PC-9 (cell line): Measurements from ENCODE around the gene ALK. TPM values are rescaled to one million over a fixed set of nuclear protein-coding genes. Genes with fewer than 3 reads are reported as not detected.

Experiments used
- BruUV-seq: library from RNA; stranded (reverse); fragments of 400-500 nt; replicated peaks from 2 replicates; lab custom pipeline; 2021; lab: Mats Ljungman, UMichigan
- CTCF ChIA-PET: fragments of 300-600 bp; sonication (Branson Sonifier 250); formaldehyde crosslinking; loops from one replicate; lab custom pipeline; 2022; ENCODE audit warnings: antibody characterized with exemption; lab: Charles Lee
- POLR2A ChIA-PET: fragments of 300-600 bp; sonication (Branson Sonifier 250); formaldehyde crosslinking; loops from one replicate; lab custom pipeline; 2022; ENCODE audit warnings: antibody characterized with exemption; ENCODE audit not compliant: unreplicated experiment; lab: Charles Lee
- DNase-seq, 2 experiments: peaks; one replicate each; pipeline versions ENCODE4 v3.0.0 to v3.0.0-alpha.2; 2015 to 2022; ENCODE audit warnings: mixed read lengths in 1 of 2
- H2AFZ ChIP-seq: fragments of 200-600 bp; sonication (generic); 2 replicates; pipeline ENCODE4 v1.8.1; 2017; ENCODE audit warnings: antibody characterized with exemption
- H3F3A ChIP-seq: fragments of 200-600 bp; sonication (generic); 2 replicates; pipeline ENCODE4 v1.8.1; 2017; ENCODE audit warnings: antibody characterized with exemption, mild to moderate bottlenecking, low read depth; ENCODE audit not compliant: insufficient read depth
- H3K27ac ChIP-seq: fragments of 200-600 bp; sonication (generic); 2 replicates; pipeline ENCODE4 v1.6.1; 2016; ENCODE audit warnings: mixed run types
- H3K27me3 ChIP-seq: fragments of 200-600 bp; sonication (generic); 2 replicates; pipeline ENCODE4 v1.6.1; 2016; ENCODE audit warnings: low read depth, mixed run types; ENCODE audit not compliant: insufficient read depth
- H3K36me3 ChIP-seq: fragments of 200-600 bp; sonication (generic); 2 replicates; pipeline ENCODE4 v1.6.1; 2016; ENCODE audit warnings: low read depth, mixed run types
- H3K4me1 ChIP-seq: fragments of 200-600 bp; sonication (generic); replicated peaks from 2 replicates; pipeline ENCODE4 v1.6.1; 2016; ENCODE audit warnings: mixed run types; ENCODE audit not compliant: insufficient read depth
- H3K4me2 ChIP-seq: fragments of 200-600 bp; sonication (generic); 2 replicates; pipeline ENCODE4 v1.6.1; 2017; ENCODE audit warnings: mixed run types
- H3K4me3 ChIP-seq: fragments of 200-600 bp; sonication (generic); 2 replicates; pipeline ENCODE4 v1.6.1; 2016; ENCODE audit warnings: mixed run types
- H3K79me2 ChIP-seq: fragments of 200-600 bp; sonication (generic); 2 replicates; pipeline ENCODE4 v1.6.1; 2017; ENCODE audit warnings: low read depth, mixed run types
- H3K9me2 ChIP-seq: fragments of 200-600 bp; sonication (generic); 2 replicates; pipeline ENCODE4 v1.8.1; 2017; ENCODE audit warnings: mild to moderate bottlenecking; ENCODE audit not compliant: insufficient read depth
- H3K9me3 ChIP-seq: fragments of 200-600 bp; sonication (generic); 2 replicates; pipeline ENCODE4 v1.8.1; 2016; ENCODE audit warnings: low read depth; ENCODE audit not compliant: insufficient read depth
- H4K20me1 ChIP-seq: fragments of 200-600 bp; sonication (generic); 2 replicates; pipeline ENCODE4 v1.8.1; 2017; ENCODE audit not compliant: insufficient read depth
- EZH2 ChIP-seq: fragments of 200-600 bp; sonication (generic); IDR thresholded peaks from 2 replicates; pipeline ENCODE4 v1.8.0; 2017; ENCODE audit warnings: antibody characterized with exemption, low read depth
- intact Hi-C: fragments of 100-400 bp; cut with micrococcal nuclease; formaldehyde crosslinking; loops from one replicate; pipeline ENCODE4 v1.10.0; 2022; ENCODE audit not compliant: unreplicated experiment
- total RNA-seq: library from RNA; stranded (reverse); gene quantifications from 2 replicates; pipeline ENCODE4 v1.2.3, GENCODE V29; 2021
- TF ChIP-seq, protein P1 (sequence below): fragments of 200-600 bp; sonication (generic); conservative IDR thresholded peaks from 2 replicates; pipeline ENCODE4 v1.6.1; 2017; ENCODE audit warnings: mixed run types, antibody characterized with exemption, mild to moderate bottlenecking, moderate library complexity

Gene ALK
- total RNA-seq, 1 experiment from 2014 or later, result not detected

GRCh38 chr2:29463181-29463900 lies 458.0 kb downstream of the ALK start:
- TF ChIP-seq, protein P1, sequence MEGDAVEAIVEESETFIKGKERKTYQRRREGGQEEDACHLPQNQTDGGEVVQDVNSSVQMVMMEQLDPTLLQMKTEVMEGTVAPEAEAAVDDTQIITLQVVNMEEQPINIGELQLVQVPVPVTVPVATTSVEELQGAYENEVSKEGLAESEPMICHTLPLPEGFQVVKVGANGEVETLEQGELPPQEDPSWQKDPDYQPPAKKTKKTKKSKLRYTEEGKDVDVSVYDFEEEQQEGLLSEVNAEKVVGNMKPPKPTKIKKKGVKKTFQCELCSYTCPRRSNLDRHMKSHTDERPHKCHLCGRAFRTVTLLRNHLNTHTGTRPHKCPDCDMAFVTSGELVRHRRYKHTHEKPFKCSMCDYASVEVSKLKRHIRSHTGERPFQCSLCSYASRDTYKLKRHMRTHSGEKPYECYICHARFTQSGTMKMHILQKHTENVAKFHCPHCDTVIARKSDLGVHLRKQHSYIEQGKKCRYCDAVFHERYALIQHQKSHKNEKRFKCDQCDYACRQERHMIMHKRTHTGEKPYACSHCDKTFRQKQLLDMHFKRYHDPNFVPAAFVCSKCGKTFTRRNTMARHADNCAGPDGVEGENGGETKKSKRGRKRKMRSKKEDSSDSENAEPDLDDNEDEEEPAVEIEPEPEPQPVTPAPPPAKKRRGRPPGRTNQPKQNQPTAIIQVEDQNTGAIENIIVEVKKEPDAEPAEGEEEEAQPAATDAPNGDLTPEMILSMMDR, result no peak
- TF ChIP-seq EZH2, result no peak
- Histone ChIP-seq H3K27ac (no peak overlapping the region), H4K20me1 (no peaks in the 10 kb centered on the region), H3K4me1 (no peaks in the 10 kb centered on the region), H3K9me2 (no peaks in the 10 kb centered on the region), H2AFZ (no peak overlapping the region), H3F3A (no peaks in the 10 kb centered on the region), H3K36me3 (no peaks in the 10 kb centered on the region), H3K27me3 (no peaks in the 10 kb centered on the region), H3K4me2 (no peak overlapping the region), H3K79me2 (no peaks in the 10 kb centered on the region), H3K4me3 (no peak overlapping the region), H3K9me3 (no peaks in the 10 kb centered on the region)
- CTCF ChIA-PET, result no interaction called here
- POLR2A ChIA-PET, result no interaction called here
- intact Hi-C loops, result no loop called here
- no TSS peak for BruUV-seq
- DNase-seq, result no peak

- intact Hi-C loops, result no loop called here
- CTCF ChIA-PET, result no interaction called here
- H3K36me3 ChIP-seq, result no peaks in the 10 kb centered on the region
- H4K20me1 ChIP-seq, result no peaks in the 10 kb centered on the region
- no peaks in the 10 kb centered on the region for H3K4me1 ChIP-seq
- H3K27me3 ChIP-seq, result 0 out of 2 replicates have a peak, but pooled peaks cover 2% of the 10 kb centered on the region
- no peak overlapping the region for H3K27ac ChIP-seq
- no peaks in the 10 kb centered on the region for H3K9me2 ChIP-seq
- H3F3A ChIP-seq, result no peaks in the 10 kb centered on the region
- POLR2A ChIA-PET, result no interaction called here
- DNase-seq, result no peak
- no peak overlapping the region for H3K4me3 ChIP-seq
- TF ChIP-seq EZH2, result no peak
- TF ChIP-seq, protein P1, result no peak
- H3K4me2 ChIP-seq, result no peak overlapping the region
- no peaks in the 10 kb centered on the region for H3K79me2 ChIP-seq
- no TSS peak for BruUV-seq
- no peaks in the 10 kb centered on the region for H3K9me3 ChIP-seq
- no peak overlapping the region for H2AFZ ChIP-seq
These were observed 459.1 kb downstream of the ALK start for GRCh38 chr2:29462293-29462692.

- Histone ChIP-seq H3F3A (no peaks in the 10 kb centered on the region), H3K9me3 (no peaks in the 10 kb centered on the region), H2AFZ (no peak overlapping the region), H4K20me1 (no peaks in the 10 kb centered on the region), H3K4me2 (no peak overlapping the region), H3K27me3 (0 out of 2 replicates have a peak, but pooled peaks cover 9% of the 10 kb centered on the region), H3K79me2 (no peaks in the 10 kb centered on the region), H3K36me3 (no peaks in the 10 kb centered on the region), H3K4me1 (no peaks in the 10 kb centered on the region), H3K27ac (no peak overlapping the region), H3K9me2 (no peaks in the 10 kb centered on the region), H3K4me3 (no peak overlapping the region)
- ChIA-PET POLR2A (interaction anchor here (0.7 kb wide), 1 partner anchor 315 kb away, joined by 3 read pairs; no protein-coding TSS in a partner anchor), CTCF (no interaction called here)
- TF ChIP-seq EZH2, result no peak
- TF ChIP-seq, protein P1, result no peak
- intact Hi-C loops, result no loop called here
- BruUV-seq, result no TSS peak
- DNase-seq, result no peak
These were observed 461.2 kb downstream of the ALK start for GRCh38 chr2:29460190-29460589.
